ENCODE data around the gene CRYBB2. TPM values are rescaled to one million over a fixed set of nuclear protein-coding genes. Genes with fewer than 3 reads are reported as not detected.

The CRYBB2 gene
- total RNA-seq, 1 donor = not detected

DNA sequence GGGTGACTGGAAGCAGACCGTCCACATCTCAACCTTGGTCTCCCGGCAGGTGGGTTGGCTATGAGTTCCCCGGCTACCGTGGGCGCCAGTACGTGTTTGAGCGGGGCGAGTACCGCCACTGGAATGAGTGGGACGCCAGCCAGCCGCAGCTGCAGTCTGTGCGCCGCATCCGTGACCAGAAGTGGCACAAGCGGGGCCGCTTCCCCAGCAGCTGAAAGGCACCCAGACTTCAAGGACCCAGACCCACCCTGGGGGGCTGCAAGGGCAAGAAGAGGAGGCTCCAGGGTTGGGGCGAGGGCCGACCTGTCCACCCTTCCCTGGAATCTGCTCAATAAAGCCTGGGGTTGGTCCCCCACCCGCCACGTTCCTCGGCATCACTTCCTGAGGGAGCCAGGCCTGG is 12.4 kb upstream of the CRYBB2 start:
- TF ChIP-seq, protein P1, sequence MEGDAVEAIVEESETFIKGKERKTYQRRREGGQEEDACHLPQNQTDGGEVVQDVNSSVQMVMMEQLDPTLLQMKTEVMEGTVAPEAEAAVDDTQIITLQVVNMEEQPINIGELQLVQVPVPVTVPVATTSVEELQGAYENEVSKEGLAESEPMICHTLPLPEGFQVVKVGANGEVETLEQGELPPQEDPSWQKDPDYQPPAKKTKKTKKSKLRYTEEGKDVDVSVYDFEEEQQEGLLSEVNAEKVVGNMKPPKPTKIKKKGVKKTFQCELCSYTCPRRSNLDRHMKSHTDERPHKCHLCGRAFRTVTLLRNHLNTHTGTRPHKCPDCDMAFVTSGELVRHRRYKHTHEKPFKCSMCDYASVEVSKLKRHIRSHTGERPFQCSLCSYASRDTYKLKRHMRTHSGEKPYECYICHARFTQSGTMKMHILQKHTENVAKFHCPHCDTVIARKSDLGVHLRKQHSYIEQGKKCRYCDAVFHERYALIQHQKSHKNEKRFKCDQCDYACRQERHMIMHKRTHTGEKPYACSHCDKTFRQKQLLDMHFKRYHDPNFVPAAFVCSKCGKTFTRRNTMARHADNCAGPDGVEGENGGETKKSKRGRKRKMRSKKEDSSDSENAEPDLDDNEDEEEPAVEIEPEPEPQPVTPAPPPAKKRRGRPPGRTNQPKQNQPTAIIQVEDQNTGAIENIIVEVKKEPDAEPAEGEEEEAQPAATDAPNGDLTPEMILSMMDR (IDR thresholded peaks at IDR 0.05; ENCODE audit: insufficient read depth, low read depth, low read length) = no peak
- no peak for DNase-seq (ENCODE audit: low read depth)
- no peak overlapping the region for H3K4me3 ChIP-seq (ENCODE audit: low read depth, low read length)

DNA sequence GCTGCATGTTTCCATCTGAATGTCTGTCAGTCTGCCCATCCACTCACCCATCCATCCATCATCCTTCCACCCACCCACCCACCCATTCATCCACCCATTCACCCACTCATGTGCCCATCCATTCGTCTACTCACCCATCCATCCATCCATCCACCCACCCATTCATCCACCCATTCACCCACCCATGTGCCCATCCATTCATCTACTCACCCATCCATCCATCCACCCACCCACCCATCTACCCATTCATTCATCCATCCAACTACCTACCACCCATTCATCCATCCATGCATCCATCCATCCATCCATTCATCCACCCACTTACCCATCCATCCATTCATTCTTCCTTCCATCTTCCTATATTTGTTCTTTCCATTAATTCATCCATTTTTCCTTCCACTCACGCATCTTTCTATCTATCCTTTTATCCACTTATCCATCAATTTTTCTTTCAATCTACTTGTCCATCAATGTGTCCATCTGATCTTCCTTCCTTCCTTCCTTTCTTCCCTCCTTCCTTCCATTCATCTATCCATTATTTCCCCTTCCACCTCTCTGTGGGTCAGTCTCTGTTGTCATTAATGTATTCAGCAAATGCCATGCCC is 11.8 kb upstream of the CRYBB2 start:
- H3K4me3 ChIP-seq (ENCODE audit: low read depth, low read length) = no peak overlapping the region
- no peak for DNase-seq (ENCODE audit: low read depth)
- TF ChIP-seq, protein P1 (IDR thresholded peaks at IDR 0.05; ENCODE audit: insufficient read depth, low read depth, low read length) = no peak

DNA sequence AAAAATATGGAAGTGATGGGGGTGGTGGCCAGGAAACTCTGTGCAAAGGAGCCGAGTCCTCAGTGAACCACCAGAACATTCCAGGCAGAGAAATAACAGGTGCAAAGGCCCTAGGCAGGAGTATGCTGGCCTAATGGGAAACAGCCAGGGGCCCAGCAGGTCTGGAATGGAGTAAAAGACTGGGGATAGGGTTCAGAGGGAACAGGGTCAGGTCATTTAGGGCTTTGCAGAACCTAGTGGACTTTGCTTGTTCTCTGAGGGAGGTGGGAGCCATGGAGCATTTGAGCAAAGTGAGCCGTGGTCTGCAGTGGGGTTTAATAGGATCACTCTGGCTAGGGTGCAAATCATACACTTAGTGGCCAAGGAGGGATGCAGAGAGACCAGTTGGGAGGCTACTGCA is 11.1 kb upstream of the CRYBB2 start:
- TF ChIP-seq, protein P1 (IDR thresholded peaks at IDR 0.05; ENCODE audit: insufficient read depth, low read depth, low read length) = no peak
- no peak overlapping the region for H3K4me3 ChIP-seq (ENCODE audit: low read depth, low read length)
- no peak for DNase-seq (ENCODE audit: low read depth)

DNA sequence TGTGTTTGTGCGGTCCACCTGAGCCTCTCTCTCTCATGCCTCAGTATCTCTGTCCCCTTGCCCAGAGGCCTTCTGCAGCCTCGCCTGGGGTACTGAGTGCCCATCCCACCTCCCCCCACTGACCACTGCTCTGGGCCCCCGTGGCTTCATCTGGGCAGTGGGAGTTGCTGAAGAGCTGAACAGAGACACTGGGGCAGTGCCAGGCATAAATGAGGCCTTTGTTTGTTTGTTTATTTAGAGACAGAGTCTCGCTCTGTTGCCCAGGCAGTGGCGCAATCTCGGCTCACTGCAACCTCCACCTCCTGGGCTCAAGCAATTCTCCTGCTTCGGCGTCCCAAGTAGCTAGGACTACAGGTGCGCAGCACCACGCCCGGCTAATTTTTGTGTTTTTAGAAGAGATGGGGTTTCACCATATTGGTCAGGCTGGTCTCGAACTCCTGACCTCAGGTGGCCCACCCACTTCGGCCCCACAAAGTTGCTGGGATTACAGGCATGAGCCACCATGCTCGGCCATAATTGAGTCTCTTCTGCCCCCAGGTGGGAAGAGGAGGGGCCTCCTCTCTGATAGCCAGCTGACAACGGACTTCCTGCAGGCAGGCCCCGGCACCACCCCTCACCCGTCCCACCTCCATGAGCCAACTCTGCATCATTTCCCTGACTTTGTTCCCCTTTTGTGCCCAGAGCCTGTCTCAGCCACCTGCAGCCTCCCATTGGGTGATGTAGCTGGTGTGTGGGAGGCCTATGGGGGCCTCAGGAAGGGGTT is 10.5 kb upstream of the CRYBB2 start:
- DNase-seq (ENCODE audit: low read depth) = no peak
- H3K4me3 ChIP-seq (ENCODE audit: low read depth, low read length) = no peak overlapping the region
- TF ChIP-seq, protein P1 (IDR thresholded peaks at IDR 0.05; ENCODE audit: insufficient read depth, low read depth, low read length) = no peak

DNA sequence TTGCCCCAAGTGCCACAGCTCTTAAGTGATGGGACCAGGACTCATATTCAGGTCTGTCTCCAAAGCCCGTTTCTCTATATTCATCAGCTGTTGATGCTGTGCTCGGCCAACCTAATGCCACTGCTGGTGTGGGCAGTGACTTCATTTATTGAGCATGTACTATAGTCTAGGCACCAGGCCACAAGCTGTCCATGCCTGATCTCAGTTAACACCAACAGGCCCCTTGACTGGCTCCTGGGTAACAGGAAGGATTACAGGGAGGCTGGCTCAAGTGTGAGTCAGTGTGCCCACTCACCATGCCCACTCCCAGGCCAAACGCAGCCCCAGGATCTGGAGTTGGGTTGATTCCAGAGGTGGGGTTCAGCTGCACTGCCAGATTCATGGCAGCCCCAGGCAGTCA is 8.6 kb upstream of the CRYBB2 start:
- TF ChIP-seq, protein P1 (IDR thresholded peaks at IDR 0.05; ENCODE audit: insufficient read depth, low read depth, low read length) = no peak
- no peak overlapping the region for H3K4me3 ChIP-seq (ENCODE audit: low read depth, low read length)
- DNase-seq (ENCODE audit: low read depth) = no peak

DNA sequence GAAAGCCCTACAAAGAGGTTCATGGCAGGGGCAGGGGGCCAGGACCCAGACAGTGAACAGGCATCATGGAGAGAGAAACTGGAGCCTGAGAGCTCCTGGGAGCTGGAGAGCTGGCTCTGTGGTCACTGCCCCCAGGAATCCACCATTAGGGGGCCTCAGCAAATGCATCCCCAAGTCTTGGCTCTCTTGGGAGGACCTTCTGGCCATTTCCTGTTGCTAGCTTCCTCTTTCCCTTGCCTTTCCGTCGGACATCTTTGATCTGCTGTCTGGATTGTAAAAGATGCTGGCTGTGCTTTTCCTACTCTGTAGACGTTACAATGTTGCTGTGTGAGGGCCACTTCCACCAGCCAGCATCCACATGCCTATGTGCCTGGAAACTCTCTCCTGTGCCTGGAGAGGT is 7.1 kb upstream of the CRYBB2 start:
- TF ChIP-seq, protein P1 (IDR thresholded peaks at IDR 0.05; ENCODE audit: insufficient read depth, low read depth, low read length) = no peak
- H3K4me3 ChIP-seq (ENCODE audit: low read depth, low read length) = no peak overlapping the region
- DNase-seq (ENCODE audit: low read depth) = no peak

Measured in fibroblast of villous mesenchyme (primary cell).